GM18511 (cell line): ENCODE results near the gene COL4A6.

Source experiments
- ATAC-seq: cut with Tn5 transposase; IDR thresholded peaks from one replicate; pipeline ENCODE4 v1.9.1; 2021; ENCODE audit warnings: mild to moderate bottlenecking, moderate library complexity; ENCODE audit not compliant: unreplicated experiment

The COL4A6 gene

GRCh38 chrX:108163333-108164082, 274.7 kb downstream of the COL4A6 start:
- no peak for ATAC-seq

GRCh38 chrX:108162265-108162664, 276.0 kb downstream of the COL4A6 start:
- ATAC-seq: no peak

GRCh38 chrX:108160309-108160708, 277.9 kb downstream of the COL4A6 start:
- no peak for ATAC-seq

GRCh38 chrX:108159028-108159670, 279.1 kb downstream of the COL4A6 start:
- ATAC-seq: no peak

GRCh38 chrX:108157628-108158027, 280.6 kb downstream of the COL4A6 start:
- no peak for ATAC-seq

GRCh38 chrX:108156934-108157466, 281.2 kb downstream of the COL4A6 start:
- no peak for ATAC-seq

GRCh38 chrX:108156082-108156481, 282.1 kb downstream of the COL4A6 start:
- no peak for ATAC-seq

GRCh38 chrX:108148524-108148923, 289.7 kb downstream of the COL4A6 start:
- peak; percentile 69 for ATAC-seq

- no peak for ATAC-seq
Observed at GRCh38 chrX:108138814-108139702, 299.2 kb downstream of the COL4A6 start.

GRCh38 chrX:108134724-108135123, 303.5 kb downstream of the COL4A6 start:
- ATAC-seq: no peak

- no peak for ATAC-seq
Observed at GRCh38 chrX:108132876-108133275, 305.3 kb downstream of the COL4A6 start.

GRCh38 chrX:108132034-108132433, 306.2 kb downstream of the COL4A6 start:
- no peak for ATAC-seq

GRCh38 chrX:108131471-108131870, 306.8 kb downstream of the COL4A6 start:
- ATAC-seq: no peak

GRCh38 chrX:108130889-108131288, 307.3 kb downstream of the COL4A6 start:
- no peak for ATAC-seq

- no peak for ATAC-seq
Observed at GRCh38 chrX:108127152-108127551, 311.1 kb downstream of the COL4A6 start.

GRCh38 chrX:108126661-108127060, 311.6 kb downstream of the COL4A6 start:
- no peak for ATAC-seq

GRCh38 chrX:108123591-108124366, 314.4 kb downstream of the COL4A6 start:
- no peak for ATAC-seq

GRCh38 chrX:108122748-108123147, 315.5 kb downstream of the COL4A6 start:
- ATAC-seq: no peak

GRCh38 chrX:108121291-108121690, 316.9 kb downstream of the COL4A6 start:
- ATAC-seq: no peak

- no peak for ATAC-seq
Observed at GRCh38 chrX:108117988-108118387, 320.2 kb downstream of the COL4A6 start.
